HL-60/S4 treated with phorbol 12-myristate 13-acetate at 8.2 ng/mL for 4 days and 3 days (cell line): Measurements from ENCODE around the gene DPY19L3.
"Not testable (repeated sequence)": the region's sequence is repeated elsewhere in the genome, so short reads cannot be mapped to it uniquely, and the experiment has no call there.

Experiments used
- in situ Hi-C: fragments of 300-500 bp; cut with MboI; formaldehyde crosslinking; loops from 2 replicates; pipeline ENCODE4 v1.15.0; 2022; ENCODE audit warnings: low sequenced_read_pairs

DPY19L3 gene

DNA sequence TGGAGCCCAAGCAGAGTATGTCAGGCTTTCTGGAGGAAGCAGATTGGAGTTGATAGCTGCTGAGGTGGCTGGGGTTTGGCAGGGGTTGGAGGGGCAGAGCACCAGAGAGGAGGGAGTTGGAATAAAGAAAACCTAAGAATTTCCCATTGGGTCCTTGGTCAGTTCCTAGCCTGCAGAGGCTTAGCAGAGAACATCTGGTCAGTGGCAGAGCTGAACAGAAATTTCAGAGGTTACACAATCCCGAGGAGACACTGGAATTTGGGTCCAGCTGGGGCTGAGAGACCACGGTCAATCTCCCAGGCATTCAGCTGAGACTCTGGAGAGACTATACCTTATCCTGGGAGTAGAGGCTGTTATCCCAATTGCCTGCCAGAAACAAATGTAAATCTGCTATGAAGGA, 84.4 kb downstream of the DPY19L3 start:
- in situ Hi-C loops: no loop called here

DNA sequence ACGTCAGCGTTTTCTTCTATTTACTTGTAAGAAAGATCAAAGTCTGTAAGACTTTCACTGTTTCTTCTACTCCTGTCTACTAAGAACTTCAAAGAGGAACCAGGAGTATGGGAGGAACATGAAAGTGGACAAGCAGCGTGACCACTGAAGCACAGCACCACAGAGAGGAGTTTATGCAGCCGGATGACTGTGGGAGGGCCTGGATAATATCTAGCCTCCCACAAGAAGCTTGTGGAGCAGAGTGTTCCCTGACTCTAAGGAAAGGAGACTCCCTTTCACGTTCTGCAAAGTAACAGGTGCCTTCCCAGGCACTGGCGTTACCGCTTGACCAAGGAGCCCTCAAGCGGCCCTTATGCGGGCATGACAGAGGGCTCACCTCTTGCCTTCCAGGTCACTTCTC, 91.8 kb downstream of the DPY19L3 start:
- in situ Hi-C loops: no loop called here

DNA sequence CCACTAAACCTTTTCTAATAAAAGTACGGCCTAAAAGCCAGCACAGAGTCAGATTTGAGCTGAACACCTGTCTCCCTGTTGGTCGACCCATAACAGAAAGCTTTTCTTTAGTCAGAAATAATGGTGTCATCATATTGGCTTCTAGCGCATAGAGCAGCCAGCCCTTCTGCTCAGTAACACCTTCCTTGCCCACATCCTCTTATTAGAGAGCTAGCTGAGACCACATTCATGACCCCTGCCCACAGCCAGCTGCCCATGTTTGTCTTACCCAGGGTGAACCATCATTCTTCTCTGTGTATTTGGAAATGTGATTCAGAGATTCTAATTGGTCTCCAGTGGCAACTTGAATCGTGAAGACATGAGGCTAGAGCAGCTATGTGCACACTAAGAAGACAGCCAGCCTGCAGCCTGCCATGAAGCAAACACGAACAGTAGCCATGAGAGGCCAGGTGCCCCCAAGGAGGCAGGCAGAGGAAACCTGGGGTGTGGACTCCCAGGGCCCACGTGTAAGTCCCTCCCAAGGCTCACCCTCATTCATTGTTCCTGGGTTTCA, 93.2 kb downstream of the DPY19L3 start:
- in situ Hi-C loops: no loop called here

DNA sequence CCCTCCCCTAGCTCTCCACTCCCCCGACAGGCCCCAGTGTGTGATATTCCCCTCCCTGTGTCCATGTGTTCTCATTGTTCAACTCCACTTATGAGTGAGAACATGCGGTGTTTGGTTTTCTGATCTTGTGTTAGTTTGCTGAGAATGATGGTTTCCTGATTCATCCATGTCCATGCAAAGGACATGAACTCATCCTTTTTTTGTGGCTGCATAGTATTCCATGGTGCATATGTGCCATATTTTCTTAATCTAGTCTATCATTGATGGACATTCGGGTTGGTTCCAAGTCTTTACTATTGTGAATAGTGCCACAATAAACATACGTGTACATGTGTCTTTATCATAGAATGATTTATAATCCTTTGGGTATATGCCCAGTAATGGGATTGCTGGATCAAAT, 106.9 kb downstream of the DPY19L3 start:
- in situ Hi-C loops: not testable (repeated sequence)

DNA sequence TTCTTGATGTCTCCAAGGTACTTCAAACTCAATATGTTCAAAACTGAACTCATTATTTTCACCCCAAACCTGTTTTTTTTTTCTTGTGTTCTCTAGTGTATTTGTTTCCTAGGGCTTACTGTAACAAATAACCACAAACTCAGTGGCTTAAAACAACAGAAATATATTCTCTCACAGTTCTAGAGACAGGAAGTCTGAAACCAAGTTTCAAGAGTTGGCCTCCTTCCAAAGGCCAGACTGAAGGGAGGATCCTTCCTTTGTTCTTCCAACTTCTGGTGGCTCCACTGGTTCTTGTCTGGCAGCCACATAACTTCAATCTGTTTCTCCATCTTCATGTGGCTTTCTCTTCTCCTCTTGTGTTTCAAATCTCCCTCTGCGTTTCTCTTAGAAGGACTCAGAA, 113.5 kb downstream of the DPY19L3 start:
- in situ Hi-C loops: no loop called here

DNA sequence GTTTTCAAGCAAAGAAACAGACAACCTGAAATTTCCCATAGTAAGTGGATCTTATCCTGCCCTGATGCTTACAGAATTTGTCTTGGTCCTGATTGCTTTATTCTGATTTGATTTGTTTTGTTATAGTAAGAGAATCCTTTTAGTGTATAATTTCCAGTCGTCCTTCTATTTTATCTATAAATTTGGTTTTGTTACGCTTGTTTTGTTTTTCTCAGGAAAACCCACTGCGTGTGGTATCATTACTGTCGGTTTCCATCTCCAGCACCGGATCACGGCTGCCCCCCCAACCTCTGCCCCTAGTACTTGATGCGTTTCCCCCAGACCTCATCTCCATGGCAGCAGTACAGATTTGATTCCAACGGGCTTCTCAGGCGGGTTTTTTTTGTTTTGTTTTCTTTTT, 117.4 kb downstream of the DPY19L3 start:
- in situ Hi-C loops: no loop called here

DNA sequence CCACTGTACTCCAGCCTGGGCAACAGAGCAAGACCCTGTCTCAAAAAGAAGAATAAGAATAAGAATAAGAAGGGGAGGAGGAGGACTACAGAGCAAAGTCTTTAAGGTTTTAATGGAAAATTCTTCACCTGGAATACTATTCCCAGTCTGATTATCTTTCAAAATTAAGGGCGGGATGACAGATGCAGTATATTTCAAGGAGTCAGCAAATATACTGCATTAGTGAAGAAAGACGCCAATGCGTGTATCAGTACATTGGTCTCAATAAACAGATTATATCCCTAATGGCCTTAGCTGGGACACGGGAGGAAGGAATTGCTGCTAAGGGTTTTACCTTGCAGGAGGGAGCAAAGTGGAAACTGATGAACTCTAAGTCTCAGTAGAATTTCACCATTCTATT, 121.3 kb downstream of the DPY19L3 start:
- in situ Hi-C loops: no loop called here

DNA sequence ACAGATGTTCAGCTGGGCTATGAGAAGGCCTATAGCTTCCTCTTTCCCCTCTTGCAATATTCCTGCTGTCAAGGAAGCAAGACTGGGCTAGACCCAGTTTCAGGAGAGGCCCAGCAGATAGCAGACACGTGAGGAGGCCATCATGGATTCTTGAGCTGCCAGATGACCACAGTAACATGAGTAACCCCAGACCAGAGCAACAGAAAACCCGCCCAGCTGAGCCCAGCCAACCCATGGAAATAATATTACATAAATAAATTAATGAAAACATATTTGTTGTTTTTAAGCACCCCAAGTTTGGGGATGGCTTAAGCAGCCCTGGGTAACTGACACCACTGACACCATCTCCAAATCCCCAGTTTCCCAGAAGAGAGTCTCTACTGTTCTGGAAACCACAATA, 125.2 kb downstream of the DPY19L3 start:
- in situ Hi-C loops: no loop called here

DNA sequence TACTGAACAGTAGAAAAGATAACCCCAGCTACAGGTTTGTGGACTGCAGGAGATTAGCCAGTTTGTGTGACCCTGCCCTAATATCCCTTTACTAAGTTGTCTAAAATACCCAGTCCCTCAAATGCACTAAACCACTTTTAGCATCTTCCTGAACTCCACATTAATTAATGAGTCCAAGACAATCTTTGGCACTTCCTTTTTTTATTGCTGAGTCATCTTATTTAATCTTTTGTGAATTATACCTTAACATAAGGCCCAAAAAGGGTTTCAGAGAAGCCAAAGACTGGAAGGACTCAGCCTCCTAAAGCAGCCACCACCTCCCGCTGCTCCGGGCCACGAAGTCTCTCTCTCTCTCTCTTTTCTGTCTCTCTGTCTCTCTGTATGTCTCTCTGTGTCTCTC, 126.7 kb downstream of the DPY19L3 start:
- in situ Hi-C loops: no loop called here
